Measurements from ENCODE around the gene FBXL22.

Gene FBXL22, protein sequence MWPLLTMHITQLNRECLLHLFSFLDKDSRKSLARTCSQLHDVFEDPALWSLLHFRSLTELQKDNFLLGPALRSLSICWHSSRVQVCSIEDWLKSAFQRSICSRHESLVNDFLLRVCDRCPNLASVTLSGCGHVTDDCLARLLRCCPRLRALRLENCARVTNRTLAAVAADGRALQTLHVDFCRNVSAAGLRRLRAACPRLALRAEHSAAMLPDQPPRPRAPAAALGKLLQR

DNA sequence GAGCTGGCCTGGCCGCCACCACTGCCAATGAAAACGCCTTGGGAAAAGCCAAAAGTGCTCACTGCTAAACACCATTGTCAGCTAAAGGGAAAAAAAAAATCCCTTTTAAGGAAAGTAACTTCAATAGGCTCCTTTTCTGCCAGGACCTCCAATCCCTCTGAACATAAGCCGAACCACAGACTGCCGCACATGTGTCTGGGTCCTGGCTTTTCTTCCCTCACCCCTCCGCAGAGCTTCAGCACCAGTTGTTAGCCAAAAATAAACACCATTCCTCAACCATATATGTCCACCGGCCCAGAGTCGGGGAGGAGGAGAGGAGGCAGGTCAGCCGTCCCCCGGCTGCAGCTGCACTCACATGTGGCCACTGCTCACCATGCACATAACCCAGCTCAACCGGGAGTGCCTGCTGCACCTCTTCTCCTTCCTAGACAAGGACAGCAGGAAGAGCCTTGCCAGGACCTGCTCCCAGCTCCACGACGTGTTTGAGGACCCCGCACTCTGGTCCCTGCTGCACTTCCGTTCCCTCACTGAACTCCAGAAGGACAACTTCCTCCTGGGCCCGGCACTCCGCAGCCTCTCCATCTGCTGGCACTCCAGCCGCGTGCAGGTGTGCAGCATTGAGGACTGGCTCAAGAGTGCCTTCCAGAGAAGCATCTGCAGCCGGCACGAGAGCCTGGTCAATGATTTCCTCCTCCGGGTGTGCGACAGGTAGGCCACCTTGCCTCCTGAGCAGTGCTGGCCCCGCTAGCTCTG lies at the start of gene FBXL22:
FBXL22 (plus strand) TSS at position 350 of the 753 bp plus-strand sequence; CDS start at position 356, 6 bp downstream.
- DNase-seq: no peak

DNA sequence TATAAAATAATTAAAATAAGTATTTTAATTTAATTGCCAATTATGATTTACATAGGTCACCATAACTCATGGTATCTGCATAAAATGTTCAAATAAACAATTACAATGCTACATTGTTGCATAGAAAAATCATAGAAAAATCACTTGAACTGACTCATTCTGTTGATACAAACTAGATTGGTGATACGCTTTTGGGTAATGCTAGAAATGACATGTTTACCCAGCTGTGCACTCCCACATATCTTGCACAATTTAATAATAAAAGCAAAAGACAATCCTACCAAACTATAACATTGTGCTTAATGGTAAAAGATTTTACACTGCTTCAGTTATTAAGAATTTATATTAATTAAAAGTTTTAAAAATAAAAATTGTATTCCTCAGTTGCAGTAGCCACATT lies 45.8 kb upstream of the FBXL22 start:
- DNase-seq: no peak

DNA sequence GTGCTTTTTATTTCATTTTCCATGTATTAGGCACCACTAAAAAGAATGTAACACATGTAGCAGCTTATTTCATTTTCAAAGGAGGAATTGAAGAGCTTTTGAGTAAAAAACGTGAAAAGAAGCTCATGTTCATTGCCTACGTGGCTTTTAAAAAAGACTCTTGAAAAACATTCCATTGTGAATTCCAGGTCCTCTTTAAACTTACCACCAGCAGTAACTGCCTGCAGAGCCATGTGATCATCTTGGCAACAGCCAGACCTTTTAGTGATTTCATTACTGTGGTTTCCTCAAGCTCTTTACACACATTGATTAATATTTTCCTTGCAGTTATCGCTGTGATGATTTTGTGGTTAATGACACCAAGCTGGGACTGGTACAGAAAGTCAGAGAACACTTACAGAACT lies 43.8 kb upstream of the FBXL22 start:
- no peak for DNase-seq

DNA sequence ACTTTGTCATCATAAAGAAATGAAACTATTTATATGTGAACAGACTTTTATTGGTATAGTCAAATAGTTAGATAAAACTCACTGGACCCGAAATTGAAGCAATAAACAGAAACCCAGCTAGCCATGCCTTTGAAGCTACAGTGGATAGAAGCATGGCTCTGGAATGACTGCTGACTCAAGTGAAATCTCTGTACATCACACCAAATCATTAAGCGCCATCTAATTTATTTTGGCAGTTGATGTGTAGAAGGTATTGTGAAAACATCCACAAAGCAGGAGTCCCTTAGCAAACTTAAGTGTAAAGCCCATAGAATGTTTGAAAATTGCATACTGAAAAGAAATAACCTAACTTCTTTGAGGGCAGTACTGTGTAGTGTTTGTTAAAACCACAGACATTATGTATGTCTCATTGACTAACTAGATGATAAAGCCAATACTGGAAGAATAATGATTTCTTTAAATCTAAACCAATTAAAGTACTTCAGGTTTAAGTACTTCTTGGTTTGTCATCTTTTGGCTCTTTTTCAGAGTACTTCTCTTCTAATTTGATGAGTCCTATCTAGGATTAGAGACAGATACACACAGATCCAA lies 42.8 kb upstream of the FBXL22 start:
- DNase-seq: no peak

DNA sequence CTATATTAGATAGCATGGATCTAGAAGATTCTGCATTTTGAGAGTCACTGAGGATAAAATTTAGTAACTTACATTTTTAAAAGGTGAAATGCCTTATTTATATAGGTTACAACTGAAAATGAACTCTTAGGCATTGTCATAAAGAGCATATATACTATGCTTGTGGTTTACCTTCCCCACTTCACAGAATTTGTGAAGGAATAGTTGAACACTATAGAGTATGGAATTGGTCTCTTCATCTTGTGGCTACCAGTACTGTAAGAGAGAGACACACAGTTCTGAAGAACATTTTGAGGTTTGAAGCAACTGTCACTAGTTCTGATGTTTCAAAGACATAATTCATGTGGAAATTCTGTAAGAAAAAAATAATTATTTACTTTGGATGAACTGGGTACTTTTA lies 41.7 kb upstream of the FBXL22 start:
- DNase-seq: no peak

DNA sequence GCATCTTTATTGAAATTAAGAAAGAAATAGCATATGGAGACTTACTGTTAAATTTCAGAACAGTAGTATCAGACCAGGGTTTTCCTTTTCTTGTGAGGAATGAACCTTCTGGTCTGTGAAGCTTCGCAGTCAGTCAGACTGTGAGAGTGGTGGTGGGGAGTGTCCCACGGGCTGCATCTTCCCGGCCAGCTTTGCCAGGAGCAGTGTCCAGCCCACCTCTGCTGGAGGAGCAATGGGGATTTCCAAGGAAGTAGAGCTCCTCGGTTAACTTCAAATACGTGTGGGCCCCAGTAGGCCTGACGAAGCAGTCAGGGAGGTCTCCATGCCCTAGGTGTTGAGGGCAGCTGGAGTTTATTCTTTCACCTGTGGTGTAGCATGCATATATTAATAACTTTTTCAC lies 40.9 kb upstream of the FBXL22 start:
- DNase-seq: no peak

DNA sequence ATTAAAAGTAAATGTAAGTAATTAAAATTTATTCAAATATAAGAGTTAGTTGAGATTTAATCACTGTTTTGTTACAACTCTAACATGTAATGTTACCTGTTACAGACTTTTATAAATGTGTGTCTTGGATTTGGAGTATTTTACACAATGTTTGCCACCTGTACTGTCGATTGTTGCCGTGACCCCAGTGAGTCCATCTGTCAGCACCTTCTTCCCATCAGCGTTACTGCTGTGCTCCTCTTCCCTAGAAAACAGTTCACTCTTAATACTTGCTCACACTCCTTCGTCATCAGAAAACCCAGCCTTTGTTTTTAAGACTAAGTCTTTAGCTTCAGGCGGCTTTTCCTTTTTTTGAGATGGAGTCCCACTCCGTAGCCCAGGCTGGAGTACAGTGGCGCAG lies 40.5 kb upstream of the FBXL22 start:
- DNase-seq: no peak

DNA sequence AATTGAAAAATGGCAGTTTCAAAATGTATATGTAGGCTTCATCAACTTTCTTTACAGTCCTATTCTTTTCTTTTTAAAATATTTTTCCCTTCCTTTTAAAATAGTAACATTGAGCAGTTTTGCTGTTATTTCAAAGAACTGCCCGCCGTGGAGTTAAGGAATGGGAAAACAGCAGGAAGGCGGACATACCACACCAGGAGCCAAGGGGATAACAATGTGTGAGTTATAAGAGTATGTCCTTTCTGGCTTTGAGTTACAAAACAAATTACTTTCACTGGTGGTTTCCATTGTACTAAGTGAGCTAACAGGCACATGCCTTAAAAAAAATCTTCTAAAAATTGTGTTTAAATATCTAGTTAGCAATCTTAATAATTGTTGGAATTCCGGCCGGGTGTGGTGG lies 37.4 kb upstream of the FBXL22 start:
- no peak for DNase-seq

DNA sequence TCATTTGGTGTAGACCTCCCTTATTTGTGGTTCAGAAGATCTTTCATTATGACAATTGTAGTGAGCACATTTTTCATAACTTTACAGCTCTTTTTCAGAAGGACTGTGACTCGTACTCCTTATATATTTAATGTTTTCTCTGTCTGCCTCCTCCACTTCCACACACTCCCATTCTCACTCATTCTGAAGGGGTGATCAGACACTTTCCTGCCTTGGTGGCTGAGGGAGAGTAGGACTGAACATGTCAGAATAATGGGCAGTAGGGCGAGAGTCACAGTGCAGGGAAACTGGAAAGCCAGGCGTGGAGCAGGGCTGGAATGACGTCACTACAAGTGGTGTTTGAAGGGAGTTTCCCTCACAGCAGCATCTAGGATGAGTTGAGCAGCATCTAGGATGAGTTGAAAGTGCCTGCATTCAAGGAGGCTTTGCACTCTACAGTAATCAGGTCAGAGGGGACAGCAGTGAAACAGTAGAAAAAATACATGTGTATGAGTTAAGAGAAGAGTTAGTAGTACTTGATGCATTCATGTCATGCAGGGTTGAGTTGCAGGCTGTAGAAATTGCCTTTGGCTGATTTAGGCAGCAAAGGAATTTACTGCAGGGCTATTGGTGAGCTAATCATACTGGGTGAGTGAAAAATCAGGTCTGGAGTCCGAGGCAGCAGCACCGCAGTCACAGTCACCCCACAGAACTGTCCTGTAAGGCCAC lies 36.3 kb upstream of the FBXL22 start:
- DNase-seq: no peak

DNA sequence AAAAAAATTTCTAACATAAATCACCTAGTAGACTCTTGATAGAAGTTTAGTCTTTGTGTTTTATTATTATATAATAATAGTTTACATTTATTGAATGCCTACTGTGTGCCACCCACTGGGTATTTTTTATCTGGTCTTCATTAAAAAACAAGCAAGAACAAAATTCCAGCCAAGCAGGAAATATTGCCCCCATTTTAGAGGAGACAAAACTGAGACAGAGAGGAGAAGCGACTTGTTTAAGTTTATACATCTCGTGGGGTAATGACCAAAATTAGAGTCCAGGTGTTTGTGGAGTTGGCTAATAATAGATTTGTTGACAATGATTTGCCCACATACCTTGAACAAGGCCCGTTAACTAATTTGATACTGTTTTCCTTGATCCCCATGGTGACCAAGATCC lies 33.1 kb upstream of the FBXL22 start:
- DNase-seq: no peak

DNA sequence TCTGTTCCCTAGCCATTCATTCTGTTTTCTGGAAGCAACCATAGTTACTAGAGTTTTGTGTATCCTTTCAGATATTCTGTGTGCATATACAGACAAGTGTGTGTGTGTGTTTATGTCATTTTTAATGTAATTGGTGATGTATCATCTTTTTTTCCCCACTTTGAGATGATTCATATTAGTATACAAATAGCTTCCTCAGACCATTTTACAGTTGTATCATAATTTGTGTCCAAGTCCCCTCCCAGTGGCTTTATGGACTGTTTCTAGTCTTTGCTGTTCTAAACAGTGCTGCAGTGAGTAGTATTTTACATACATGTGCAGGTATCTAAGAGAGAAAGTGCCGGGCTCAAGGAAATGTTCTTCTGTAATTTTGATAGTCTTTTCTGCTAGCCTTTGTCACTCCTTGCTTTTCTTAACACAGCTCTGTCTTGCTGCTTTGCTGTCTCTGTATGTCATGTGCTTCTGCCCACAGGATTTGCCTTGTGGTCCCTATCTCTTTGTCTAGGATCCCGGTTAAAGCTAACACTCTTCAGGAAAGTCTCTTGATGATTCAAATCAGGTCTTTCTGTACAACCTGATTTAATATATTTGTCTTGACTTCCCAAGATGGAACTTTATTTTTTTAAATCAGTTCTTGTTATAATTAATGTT lies 31.5 kb upstream of the FBXL22 start:
- DNase-seq: no peak

DNA sequence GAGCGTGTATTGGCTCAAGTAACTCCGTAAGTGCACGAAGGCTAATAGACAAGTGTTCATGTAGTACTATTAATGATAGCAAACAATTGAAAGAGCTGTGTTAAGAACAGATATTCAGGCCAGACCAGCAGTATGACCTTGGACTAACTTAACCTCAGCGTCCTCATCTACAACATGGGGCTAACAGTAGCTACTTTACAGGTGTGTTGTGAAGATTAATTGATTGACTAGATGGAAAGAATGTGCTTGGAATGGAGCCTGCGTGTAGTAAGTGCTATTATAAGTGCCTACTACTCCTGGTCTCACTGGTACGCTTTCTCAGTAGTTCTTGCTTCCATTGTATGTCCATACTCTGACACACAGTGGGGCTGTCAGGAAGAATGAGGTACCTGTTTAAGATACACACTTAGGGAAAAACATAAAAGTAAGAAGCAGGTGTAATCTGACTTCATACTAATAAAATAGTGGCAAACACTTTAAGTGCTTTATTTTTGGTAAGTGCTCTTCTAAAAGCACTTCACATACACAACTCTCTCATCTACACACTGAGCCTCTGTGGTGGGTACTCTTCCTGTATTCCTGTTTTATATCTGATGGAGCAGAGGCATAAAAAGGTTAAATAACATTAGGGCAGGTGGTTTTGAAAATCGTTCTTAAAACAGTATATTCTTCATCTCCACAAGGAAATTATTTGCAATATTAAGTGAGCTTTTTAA lies 24.3 kb upstream of the FBXL22 start:
- no peak for DNase-seq

DNA sequence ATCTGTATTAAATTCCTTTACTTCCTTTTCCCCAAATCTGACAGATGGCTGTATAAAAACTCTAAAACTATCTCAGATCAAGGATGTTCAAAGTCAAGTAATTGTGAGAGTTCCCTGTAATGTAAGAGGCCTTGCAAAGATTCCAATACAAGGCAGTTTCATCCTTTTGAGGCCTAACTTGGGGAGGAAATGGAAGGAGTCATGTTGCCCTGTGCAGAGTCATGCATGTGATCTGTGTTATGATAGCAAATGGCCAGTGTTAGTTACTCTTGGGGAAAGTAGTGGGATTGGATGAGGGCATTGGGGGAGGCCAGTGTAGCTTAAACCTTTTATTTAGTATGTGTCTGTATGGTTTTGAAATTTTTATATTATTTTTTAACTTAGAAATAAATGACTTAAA lies 23.7 kb upstream of the FBXL22 start:
- DNase-seq: no peak

DNA sequence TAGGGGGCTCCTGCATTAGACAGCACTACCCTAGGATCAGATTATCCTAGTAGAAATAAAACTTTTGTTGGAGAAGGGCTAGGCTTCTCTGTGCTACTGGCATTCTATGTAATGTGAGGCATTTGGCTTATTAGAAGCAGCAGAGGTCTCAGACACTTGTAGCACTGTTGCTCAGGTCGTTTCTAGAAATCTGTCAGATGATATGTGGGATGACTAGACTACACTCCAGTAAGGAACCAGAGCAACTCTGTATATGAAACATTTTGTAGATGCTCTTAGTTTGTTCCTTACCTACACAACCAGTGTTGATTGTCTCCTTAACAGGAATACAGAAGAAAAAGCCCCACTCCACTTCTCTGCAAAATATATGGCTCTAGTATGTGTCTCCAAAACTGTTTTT lies 21.9 kb upstream of the FBXL22 start:
- DNase-seq: no peak

DNA sequence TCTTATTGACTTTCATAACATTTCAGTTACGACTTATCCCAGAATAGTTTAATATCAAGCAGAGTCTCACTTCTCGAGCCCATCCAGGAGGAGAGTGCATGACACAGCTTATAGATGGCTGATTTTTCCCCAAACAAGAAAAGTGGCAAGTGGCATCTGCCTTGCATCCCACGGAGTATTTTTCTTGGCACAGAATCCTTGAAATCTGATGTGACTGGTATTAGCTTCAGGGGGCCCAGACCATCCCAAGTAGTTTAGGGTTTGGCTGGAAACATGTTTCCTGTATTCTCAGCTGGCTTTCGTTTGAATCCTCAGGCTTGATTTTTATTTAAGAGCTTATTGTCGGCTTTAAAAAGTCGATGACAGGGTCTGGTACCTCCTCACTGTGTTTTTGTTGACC lies 20.7 kb upstream of the FBXL22 start:
- no peak for DNase-seq

DNA sequence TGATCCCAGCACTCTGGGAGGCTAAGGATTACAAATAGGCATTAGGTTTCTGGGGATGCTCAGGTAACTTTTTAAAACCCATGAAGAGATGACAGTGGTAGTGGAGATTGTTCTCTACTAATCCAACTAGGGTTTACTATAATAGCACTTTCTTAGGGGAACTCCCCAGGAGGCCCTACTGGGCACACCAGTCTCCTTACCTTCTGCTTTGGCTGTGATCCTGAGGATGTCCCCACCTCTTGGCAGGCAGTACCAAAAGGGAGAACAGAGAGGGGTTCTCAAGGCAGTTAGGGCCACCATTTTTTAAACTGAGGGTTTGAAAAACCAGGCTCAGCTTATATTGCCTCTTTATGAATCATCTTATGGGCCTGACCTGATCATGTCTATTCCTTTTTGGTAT lies 15.0 kb upstream of the FBXL22 start:
- no peak for DNase-seq

DNA sequence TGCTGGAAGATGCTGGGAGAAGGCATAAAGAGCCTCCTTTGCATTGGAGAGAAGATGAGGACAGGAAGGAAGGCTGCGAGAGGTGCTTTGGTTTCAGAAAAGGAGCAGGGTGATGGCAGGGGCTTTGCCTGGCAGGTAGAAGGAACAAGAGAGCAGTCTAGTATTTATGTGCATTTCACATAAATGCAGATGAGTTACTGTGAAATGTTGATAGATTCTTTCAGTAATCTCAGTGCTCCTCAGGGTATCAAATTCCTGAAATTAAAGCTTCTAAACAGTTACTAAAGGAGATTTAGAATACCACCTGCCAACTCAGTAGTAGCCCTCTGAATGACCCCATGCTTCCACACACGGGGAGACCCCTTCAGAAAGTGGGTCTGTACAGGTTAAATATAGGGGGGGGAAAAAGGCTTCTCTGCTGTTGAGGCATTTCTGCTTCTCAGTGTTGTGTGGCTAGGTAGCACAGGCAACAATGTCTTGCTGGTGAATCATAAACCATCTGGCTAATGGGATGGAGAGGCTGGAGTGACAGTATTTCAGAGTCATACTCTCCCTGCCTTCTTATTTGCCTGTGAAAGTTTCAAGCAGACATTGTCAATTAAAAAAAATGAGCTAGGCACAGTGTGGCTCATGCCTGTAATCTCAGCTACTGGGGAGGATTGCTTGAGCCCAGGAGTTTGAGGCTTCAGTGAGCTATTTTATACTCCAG lies 14.3 kb upstream of the FBXL22 start:
- no peak for DNase-seq

DNA sequence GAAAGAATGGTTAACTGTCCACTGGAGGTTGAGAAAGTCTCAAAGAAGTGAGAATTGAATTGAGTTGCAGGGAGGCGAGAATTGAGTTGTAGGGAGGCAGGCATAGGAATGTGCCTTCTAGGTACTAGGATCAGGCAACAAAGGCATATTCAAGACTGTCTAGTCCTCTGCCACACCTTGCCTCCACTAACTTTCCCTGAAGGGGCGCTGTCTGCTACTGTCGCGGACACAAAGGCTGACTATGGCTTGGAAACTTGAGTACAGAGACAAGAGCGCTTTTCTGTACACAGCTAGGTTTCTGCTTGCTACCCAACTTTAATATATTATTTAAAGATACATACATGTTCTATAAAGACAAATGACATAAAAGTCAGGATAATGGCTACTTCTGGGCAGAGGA lies 10.4 kb upstream of the FBXL22 start:
- no peak for DNase-seq

DNA sequence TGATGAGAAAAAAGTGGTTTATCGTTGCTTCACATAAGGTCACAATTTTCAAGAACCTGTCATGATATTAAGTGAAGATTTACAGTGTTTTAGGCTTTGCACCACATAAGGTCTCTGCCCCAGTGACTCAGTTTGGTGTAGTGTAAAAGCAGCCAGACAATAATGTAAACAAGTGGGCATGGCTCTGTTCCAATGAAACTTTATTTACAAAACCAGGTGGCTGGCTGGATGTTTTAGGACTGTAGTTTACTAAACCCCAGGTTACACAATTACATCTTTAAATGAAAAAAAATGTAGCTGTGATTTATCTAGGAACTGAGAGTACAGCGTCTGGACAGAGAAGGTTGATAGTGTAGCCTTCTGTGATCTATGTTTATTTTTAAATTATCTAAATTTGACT lies 9.7 kb upstream of the FBXL22 start:
- DNase-seq: no peak

DNA sequence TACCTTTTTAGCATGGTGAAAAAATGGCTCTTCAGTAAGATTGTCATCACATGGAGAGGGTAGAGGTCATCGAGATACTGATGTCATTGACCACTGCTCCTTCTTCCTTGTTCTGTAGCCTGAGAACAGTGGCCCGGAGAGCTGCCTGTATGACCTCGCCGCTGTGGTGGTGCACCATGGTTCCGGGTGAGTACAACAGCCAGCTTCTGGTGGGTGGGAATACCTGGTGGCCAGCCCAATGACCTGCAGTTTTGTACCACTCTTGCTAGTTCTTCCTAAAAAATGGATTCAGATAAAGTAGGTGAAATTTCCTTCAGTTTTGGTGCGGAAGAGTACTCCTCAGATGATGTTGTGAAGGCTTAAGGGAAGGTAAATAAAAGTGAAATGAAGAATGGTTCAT lies 8.4 kb upstream of the FBXL22 start:
- DNase-seq: no peak

DNA sequence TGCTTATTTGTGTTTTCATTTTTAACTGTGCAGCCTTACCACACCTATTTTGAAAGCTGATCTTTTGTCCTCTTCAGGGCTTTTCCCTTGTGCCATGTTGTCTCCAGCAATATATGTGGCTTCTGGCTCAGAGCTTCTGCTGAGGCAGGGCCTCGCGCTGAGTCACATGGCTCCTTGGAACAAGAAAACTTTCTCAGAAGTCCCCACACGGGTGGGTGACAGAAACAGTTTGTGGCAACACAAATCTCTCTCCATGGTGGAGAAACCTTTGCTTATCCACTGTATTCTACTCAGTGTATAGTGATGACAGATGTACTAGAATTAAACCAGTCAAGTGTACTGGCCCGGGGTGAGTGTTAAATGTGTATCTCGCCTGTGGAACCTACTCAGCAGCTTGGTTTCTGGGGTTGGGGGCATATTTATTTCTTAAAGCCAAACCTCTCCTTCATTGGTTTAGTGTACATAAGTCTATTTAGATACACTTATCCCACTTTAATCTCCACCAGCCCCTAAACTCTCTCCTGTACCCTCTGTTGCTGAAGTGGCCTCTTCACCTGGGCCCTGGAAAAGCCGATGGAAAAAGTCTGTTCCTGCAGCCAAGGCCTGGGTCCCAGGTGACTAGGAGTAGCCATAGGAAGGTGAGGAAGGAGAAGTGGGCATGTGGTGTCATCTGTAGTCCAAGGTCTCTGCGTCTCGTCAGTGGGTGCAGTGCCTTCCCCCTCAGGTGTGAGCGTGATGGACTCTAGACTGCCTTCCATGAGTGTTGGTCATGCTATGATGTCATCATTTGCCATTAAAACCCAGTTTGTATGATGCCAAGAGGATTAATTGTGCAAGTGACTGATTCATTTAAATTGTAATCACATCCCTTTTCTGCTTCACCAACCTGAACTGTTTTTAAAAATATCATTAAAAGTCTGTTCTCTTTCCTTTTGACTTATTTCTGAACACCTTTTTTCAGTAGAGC lies 3.2 kb upstream of the FBXL22 start:
- DNase-seq: no peak
